ENCODE data around the gene SLC48A1.
A peak's percentile ranks its signal among the peaks of the same experiment; 100 is the strongest.

SLC48A1 gene

GRCh38 chr12:47744005-47744651 lies 28.9 kb upstream of the SLC48A1 start:
- no peak for DNase-seq (ENCODE audit: low read depth)

GRCh38 chr12:47744778-47745436 lies 28.1 kb upstream of the SLC48A1 start:
- DNase-seq (ENCODE audit: low read depth): no peak

GRCh38 chr12:47745485-47746041 lies 27.5 kb upstream of the SLC48A1 start:
- no peak for DNase-seq (ENCODE audit: low read depth)

GRCh38 chr12:47746073-47746472 lies 27.0 kb upstream of the SLC48A1 start:
- DNase-seq (ENCODE audit: low read depth): no peak

GRCh38 chr12:47746523-47746922 lies 26.5 kb upstream of the SLC48A1 start:
- no peak for DNase-seq (ENCODE audit: low read depth)

GRCh38 chr12:47747126-47747525 lies 25.9 kb upstream of the SLC48A1 start:
- DNase-seq (ENCODE audit: low read depth): no peak

GRCh38 chr12:47747596-47748506 lies 25.2 kb upstream of the SLC48A1 start:
- DNase-seq (ENCODE audit: low read depth): no peak

- DNase-seq (ENCODE audit: low read depth): no peak
These were observed 24.6 kb upstream of the SLC48A1 start for GRCh38 chr12:47748507-47748828.

GRCh38 chr12:47748899-47749298 lies 24.1 kb upstream of the SLC48A1 start:
- DNase-seq (ENCODE audit: low read depth): no peak

GRCh38 chr12:47750229-47750798 lies 22.7 kb upstream of the SLC48A1 start:
- no peak for DNase-seq (ENCODE audit: low read depth)

GRCh38 chr12:47750916-47751470 lies 22.0 kb upstream of the SLC48A1 start:
- DNase-seq (ENCODE audit: low read depth): no peak

GRCh38 chr12:47751561-47751960 lies 21.5 kb upstream of the SLC48A1 start:
- no peak for DNase-seq (ENCODE audit: low read depth)

- DNase-seq (ENCODE audit: low read depth): no peak
These were observed 20.9 kb upstream of the SLC48A1 start for GRCh38 chr12:47752121-47752520.

GRCh38 chr12:47752552-47752951 lies 20.5 kb upstream of the SLC48A1 start:
- peak; percentile 48 for DNase-seq (ENCODE audit: low read depth)

- DNase-seq (ENCODE audit: low read depth): no peak
These were observed 19.7 kb upstream of the SLC48A1 start for GRCh38 chr12:47753021-47754001.

- DNase-seq (ENCODE audit: low read depth): no peak
These were observed 18.9 kb upstream of the SLC48A1 start for GRCh38 chr12:47754126-47754525.

GRCh38 chr12:47754881-47755280 lies 18.2 kb upstream of the SLC48A1 start:
- DNase-seq (ENCODE audit: low read depth): no peak

GRCh38 chr12:47755655-47756562 lies 17.1 kb upstream of the SLC48A1 start:
- no peak for DNase-seq (ENCODE audit: low read depth)

- DNase-seq (ENCODE audit: low read depth): no peak
These were observed 15.6 kb upstream of the SLC48A1 start for GRCh38 chr12:47757364-47757839.

Data from HS-27A (cell line).